ENCODE data around the gene GAB1.

Gene GAB1

GRCh38 chr4:143335979-143336780, 496 bp upstream of the GAB1 start (continued):
- TF ChIP-seq ZBTB11 (tag by site-specific recombination; conservative IDR thresholded peaks at IDR 0.05; ENCODE audit: low read depth) (peak; percentile 76), KLF17 (tag by site-specific recombination; IDR thresholded peaks at IDR 0.05) (peak; percentile 23; the same call in 1 of the 2 replicates), ZNF777 (tag by site-specific recombination; IDR thresholded peaks at IDR 0.05; ENCODE audit: borderline replicate concordance) (no peak), GLI4 (tag by site-specific recombination; IDR thresholded peaks at IDR 0.05) (no peak), SCRT2 (tag by site-specific recombination; IDR thresholded peaks at IDR 0.05) (no peak), ZBTB17 (tag by site-specific recombination; IDR thresholded peaks at IDR 0.05) (peak; percentile 74), HOXA7 (CRISPR knock-in tag; IDR thresholded peaks at IDR 0.05; ENCODE audit: borderline replicate concordance) (no peak), ELK4 (IDR thresholded peaks at IDR 0.05; ENCODE audit: borderline replicate concordance, low read depth, low read length) (no peak), ZNF138 (tag by site-specific recombination; IDR thresholded peaks at IDR 0.05; ENCODE audit: borderline replicate concordance) (no peak), ZNF398 (tag by site-specific recombination; IDR thresholded peaks at IDR 0.05) (peak; percentile 99), ZNF692 (tag by site-specific recombination; IDR thresholded peaks at IDR 0.05) (peak; percentile 45; the same call in 1 of the 2 replicates), GLIS2 (tag by site-specific recombination; IDR thresholded peaks at IDR 0.05) (peak; percentile 59; the same call in 1 of the 2 replicates), ZNF19 (tag by site-specific recombination; IDR thresholded peaks at IDR 0.05; ENCODE audit: low read depth) (no peak), ZNF214 (tag by site-specific recombination; IDR thresholded peaks at IDR 0.05; ENCODE audit: borderline replicate concordance) (no peak), ZNF629 (tag by site-specific recombination; IDR thresholded peaks at IDR 0.05) (no peak), ZNF529 (tag by site-specific recombination; IDR thresholded peaks at IDR 0.05; ENCODE audit: insufficient replicate concordance) (no peak), SCRT1 (tag by site-specific recombination; IDR thresholded peaks at IDR 0.05; ENCODE audit: borderline replicate concordance) (no peak), YY2 (tag by site-specific recombination; IDR thresholded peaks at IDR 0.05) (no peak), CTCF (tag by site-specific recombination; IDR thresholded peaks at IDR 0.05) (no peak), ZNF654 (tag by site-specific recombination; IDR thresholded peaks at IDR 0.05; ENCODE audit: low read depth) (no peak), ZNF362 (tag by site-specific recombination; IDR thresholded peaks at IDR 0.05) (no peak), ZNF280C (tag by site-specific recombination; IDR thresholded peaks at IDR 0.05) (no peak), SP3 (tag by site-specific recombination; IDR thresholded peaks at IDR 0.05) (peak; percentile 88)
